Activated naive CD4-positive, alpha-beta T cell treated with anti-CD3 and anti-CD28 coated beads for 36 hours (primary cell): ENCODE measurements around the gene NUP58. TPM values are rescaled to one million over a fixed set of nuclear protein-coding genes. Genes with fewer than 3 reads are reported as not detected.

ENCODE experiments used
- CTCF ChIA-PET: fragments of 350-600 bp; sonication (Branson Sonifier 250); formaldehyde crosslinking; loops from one replicate; lab custom pipeline; 2021; ENCODE audit warnings: antibody characterized with exemption; lab: Charles Lee
- DNase-seq: peaks from one replicate; pipeline ENCODE4 v3.0.0-alpha.2; 2020
- H3K27ac Mint-ChIP-seq: one replicate; pipeline ENCODE4 v1.8.0; 2021; ENCODE audit warnings: mild to moderate bottlenecking, mixed read lengths
- H3K27me3 Mint-ChIP-seq: one replicate; pipeline ENCODE4 v1.8.0; 2021; ENCODE audit warnings: low read depth, mixed read lengths
- H3K36me3 Mint-ChIP-seq: one replicate; pipeline ENCODE4 v1.8.0; 2021; ENCODE audit warnings: low read depth, mixed read lengths
- H3K4me1 Mint-ChIP-seq: one replicate; pipeline ENCODE4 v1.8.0; 2021; ENCODE audit warnings: low read depth, mixed read lengths
- H3K4me3 Mint-ChIP-seq: one replicate; pipeline ENCODE4 v1.8.0; 2021; ENCODE audit warnings: mild to moderate bottlenecking, moderate library complexity, mixed read lengths
- H3K9me3 Mint-ChIP-seq: one replicate; pipeline ENCODE4 v1.8.0; 2021; ENCODE audit warnings: mixed read lengths
- intact Hi-C: fragments of 100-400 bp; cut with micrococcal nuclease; formaldehyde crosslinking; loops from one replicate; pipeline ENCODE4 v1.15.1; 2023
- total RNA-seq, 2 experiments: library from RNA; stranded (reverse); gene quantifications; one replicate each; pipeline ENCODE4 v1.2.3, GENCODE V29; 2021

NUP58 gene
- total RNA-seq, 2 experiments from 2014 or later: 91.9 to 93.0 TPM

DNA sequence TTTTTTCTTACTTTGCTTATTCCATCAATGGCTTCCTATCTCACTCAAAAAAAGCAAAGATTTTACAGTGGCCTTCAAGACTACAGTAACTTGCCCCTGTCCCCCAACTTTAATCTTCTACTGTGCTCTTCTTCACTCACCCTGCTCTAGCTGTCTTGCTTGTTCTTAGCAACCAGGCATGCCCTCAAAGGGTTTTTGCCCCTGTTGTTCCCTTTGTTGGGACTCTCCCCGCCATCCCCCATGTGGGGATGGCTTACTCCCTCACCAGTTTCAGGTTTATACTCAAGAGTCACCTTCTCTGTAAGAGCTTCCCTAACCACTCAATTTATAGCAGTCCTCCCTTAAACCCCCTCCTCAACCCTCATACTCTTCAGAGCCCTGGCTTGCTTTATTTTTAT, 19.5 kb upstream of the NUP58 start:
- intact Hi-C loops: loop anchor here (1.0 to 10.0 kb wide), 7 partner anchors 9 to 1907 kb away; partner anchors contain the start of gene PARP4
- DNase-seq: peak; percentile 51
- peak overlapping the region; percentile 78 for H3K27ac Mint-ChIP-seq
- H3K27me3 Mint-ChIP-seq: no peaks in the 10 kb centered on the region
- H3K9me3 Mint-ChIP-seq: no peaks in the 10 kb centered on the region
- H3K4me3 Mint-ChIP-seq: peak overlapping the region; percentile 34
- CTCF ChIA-PET: interaction anchor here (1.1 kb wide), 1 partner anchor 21 kb away, joined by 3 read pairs; no protein-coding TSS in a partner anchor
- H3K36me3 Mint-ChIP-seq: peaks cover 4% of the 10 kb centered on the region
- H3K4me1 Mint-ChIP-seq: peaks cover 79% of the 10 kb centered on the region

DNA sequence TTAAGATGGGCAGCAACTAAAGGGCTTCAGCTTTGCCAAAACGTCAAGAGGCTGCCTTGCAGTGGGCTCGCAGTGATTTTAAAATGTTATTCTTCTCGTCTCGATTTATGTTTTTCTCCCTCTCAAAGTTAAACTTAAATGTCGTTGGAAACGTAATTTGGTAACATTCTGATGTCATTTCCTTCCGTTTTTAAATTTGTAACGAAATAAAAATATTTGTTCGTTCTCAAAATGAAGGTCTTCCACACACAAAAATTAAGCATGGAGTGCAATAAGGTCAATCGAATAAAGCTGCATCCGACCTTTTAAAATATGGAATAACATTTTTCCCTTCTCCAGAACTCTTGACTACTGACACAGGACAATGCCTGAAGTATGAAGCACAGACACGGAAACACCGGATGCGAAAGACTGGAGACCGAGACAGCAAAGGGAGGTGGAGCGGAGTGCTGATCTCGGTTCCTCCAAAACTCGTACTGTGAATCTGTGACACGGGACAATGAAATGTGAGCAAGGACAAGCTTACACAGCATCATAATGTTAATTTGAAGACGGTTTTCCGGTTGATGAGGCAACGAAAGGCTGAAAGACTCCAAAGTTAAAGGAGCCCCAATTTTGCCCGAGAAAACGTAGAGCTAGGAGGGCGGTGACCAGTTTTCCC, 15.0 kb upstream of the NUP58 start:
- CTCF ChIA-PET: interaction anchor here (0.6 to 3.2 kb wide), 8 partner anchors 8 to 63 kb away, joined by 3 to 13 read pairs (median 6); no protein-coding TSS in a partner anchor
- intact Hi-C loops: loop anchor here (2.0 to 10.0 kb wide), 9 partner anchors 69 to 1912 kb away; a partner anchor contains a TSS
- DNase-seq: peak; percentile 52
- Mint-ChIP-seq H3K9me3 (no peaks in the 10 kb centered on the region), H3K36me3 (peaks cover 4% of the 10 kb centered on the region), H3K27me3 (peaks cover 3% of the 10 kb centered on the region), H3K27ac (peak overlapping the region; percentile 92), H3K4me1 (peaks cover 45% of the 10 kb centered on the region), H3K4me3 (peak overlapping the region; percentile 93)

DNA sequence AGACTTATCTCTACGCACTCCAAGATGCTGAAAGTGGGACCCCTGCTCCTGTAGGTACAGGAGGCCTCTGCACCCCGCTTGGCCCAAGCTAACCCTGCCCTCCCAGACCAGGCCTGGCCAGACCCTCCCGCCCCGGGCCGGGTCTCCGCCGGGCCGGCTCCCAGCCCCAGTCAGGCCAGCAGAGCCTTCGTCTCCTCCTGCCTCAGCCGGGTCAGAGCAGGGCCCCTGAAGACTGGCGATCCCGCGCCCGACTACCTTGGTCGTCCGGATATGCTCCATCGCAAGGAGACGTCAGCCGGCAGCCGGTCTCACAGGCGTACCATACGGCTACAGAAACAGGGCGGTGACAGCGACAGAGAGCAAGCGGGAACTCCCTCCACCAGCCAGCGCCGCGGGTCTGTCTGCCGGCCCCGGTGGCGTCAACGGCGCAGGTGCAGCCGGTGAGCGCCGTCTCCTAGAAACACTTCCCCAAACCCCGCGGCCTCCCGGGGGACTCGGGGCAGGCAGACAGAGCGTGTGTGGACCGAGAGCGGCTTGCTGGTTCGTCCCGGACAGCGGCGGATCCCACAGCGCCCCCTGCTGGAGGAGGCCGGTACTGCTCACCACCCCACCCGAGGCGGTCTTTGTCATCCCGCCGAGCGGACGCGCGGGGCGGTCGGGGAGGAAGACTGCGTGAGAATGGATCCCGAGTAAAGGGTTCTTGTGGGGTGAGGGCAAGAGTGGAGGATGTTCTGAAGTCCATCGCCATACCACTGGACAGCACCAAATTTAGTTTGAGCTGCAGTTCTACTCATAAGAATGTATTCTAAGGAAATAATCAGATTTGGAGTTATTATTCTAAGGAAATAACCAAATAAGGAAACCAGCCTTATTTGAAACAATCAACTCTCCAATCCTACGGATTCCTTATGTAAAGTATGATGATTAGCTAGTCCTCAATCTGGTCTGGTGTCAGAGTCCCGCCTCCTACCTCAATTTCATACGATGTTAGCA, 14.2 kb upstream of the NUP58 start, which contains the start of gene MTMR6:
Gene MTMR6, minus strand, starts transcription at position 520 of the 993 bp plus-strand sequence. Its CDS starts 241 bp downstream, at position 279.
- Mint-ChIP-seq H3K27me3 (peaks cover 3% of the 10 kb centered on the region), H3K4me1 (peaks cover 40% of the 10 kb centered on the region), H3K27ac (peak within 1 kb of the TSS; percentile 92), H3K9me3 (no peaks in the 10 kb centered on the region), H3K4me3 (peak within 1 kb of the TSS; percentile 93), H3K36me3 (peaks cover 4% of the 10 kb centered on the region)
- CTCF ChIA-PET: interaction anchor here (0.6 to 3.2 kb wide), 12 partner anchors 9 to 75 kb away, joined by 3 to 13 read pairs (median 3); no protein-coding TSS in a partner anchor
- DNase-seq: peak; percentile 95
- intact Hi-C loops: loop anchor here (1.0 to 10.0 kb wide), 13 partner anchors 11 to 1912 kb away; partner anchors contain the start of gene NUP58

DNA sequence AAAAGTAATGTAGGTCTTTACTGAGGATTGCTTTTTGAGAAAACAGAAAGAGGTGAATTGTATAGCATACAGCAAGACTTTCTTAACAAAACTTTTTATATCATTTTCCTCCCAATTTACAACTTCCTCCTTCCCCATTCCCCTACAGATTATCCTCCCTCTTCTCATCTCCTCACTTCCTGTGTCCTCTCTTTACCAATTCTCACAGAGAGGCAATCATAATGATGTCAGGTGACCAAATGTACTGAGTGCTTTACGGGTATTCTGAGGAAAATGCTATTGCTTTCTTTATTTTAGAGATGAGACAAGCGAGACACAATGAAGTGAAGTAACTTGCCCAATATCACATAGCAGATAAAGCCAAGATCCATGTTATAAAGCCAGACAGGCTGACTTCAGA, 12.5 kb upstream of the NUP58 start:
- no peaks in the 10 kb centered on the region for H3K9me3 Mint-ChIP-seq
- H3K4me3 Mint-ChIP-seq: no peak overlapping the region
- H3K27ac Mint-ChIP-seq: no peak overlapping the region
- intact Hi-C loops: loop anchor here (5.0 to 10.0 kb wide), 8 partner anchors 72 to 1914 kb away; no protein-coding TSS in a partner anchor
- peaks cover 4% of the 10 kb centered on the region for H3K36me3 Mint-ChIP-seq
- peaks cover 26% of the 10 kb centered on the region for H3K4me1 Mint-ChIP-seq
- no peak for DNase-seq
- peaks cover 3% of the 10 kb centered on the region for H3K27me3 Mint-ChIP-seq
- CTCF ChIA-PET: no interaction called here

DNA sequence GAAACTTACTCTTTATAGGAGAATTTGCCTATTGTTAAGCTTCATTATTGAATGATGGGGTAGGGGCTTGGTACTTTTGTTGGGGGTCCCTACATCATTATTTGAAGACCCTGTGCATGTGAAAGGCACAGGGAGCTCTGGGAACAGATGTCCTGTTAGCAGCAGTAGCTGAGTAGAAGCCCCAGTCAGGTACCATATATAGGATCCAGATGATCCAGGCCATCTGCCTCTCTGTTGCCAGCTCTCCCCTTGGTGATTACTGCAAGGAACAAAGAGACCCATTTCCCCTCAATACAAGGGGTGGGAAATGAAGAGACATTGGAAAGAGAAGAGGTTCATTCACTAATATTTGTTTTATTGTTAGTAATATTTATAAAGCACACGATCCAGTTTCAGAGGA, 9.7 kb upstream of the NUP58 start:
- Mint-ChIP-seq H3K9me3 (no peaks in the 10 kb centered on the region), H3K4me3 (no peak overlapping the region), H3K36me3 (no peaks in the 10 kb centered on the region), H3K27ac (no peak overlapping the region), H3K27me3 (peaks cover 3% of the 10 kb centered on the region), H3K4me1 (peaks cover 6% of the 10 kb centered on the region)
- no peak for DNase-seq
- CTCF ChIA-PET: no interaction called here
- intact Hi-C loops: no loop called here

DNA sequence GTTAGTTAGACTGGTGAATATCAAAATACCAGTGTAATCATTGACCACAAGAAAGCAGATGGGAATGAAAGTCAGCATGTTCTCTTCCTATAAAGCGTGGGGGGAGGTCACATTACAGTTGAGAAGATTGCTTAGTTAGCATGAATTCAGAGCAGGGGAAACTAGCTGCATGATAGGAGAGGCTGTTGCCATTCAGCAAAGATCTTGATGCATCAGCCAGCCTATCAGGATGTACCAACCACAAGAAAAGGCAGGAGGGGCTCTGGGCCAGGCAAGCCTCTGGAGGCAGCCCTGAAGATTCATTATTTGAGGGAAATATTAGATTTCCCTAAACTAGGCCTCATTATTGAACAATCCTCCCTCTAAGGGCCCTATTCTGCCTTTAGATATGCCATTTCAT, 9.1 kb upstream of the NUP58 start:
- peak; percentile 26 for DNase-seq

DNA sequence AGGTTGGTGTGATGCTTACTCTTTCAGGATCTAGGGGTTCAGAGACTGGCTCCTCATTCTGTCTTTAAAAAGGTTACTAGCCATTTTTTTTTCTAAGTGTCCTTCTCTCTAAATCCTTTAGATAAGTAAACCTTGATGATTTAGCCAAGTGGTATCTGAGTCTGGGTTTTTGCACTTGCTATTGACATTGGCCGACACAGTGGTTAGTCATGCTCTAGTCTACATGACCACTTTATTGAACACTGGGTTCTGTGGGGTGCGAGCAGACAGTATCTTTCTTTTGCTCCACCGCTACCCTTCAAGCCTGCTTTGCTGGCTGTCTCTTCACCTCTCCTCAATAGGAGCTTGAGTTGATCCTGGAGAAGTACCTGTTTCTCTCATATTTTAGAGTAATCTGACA, 6.2 kb upstream of the NUP58 start:
- no peaks in the 10 kb centered on the region for H3K36me3 Mint-ChIP-seq
- no peak for DNase-seq
- no peaks in the 10 kb centered on the region for H3K9me3 Mint-ChIP-seq
- no peak overlapping the region for H3K4me3 Mint-ChIP-seq
- intact Hi-C loops: no loop called here
- no peaks in the 10 kb centered on the region for H3K27me3 Mint-ChIP-seq
- CTCF ChIA-PET: interaction anchor here (0.9 to 3.2 kb wide), 2 partner anchors 8 to 12 kb away, joined by 3 to 12 read pairs; partner anchors contain the start of gene MTMR6
- H3K27ac Mint-ChIP-seq: no peak overlapping the region
- H3K4me1 Mint-ChIP-seq: peaks cover 4% of the 10 kb centered on the region

More for the DNA sequence above, 9.1 kb upstream of the NUP58 start:
- intact Hi-C loops: no loop called here
- peaks cover 6% of the 10 kb centered on the region for H3K4me1 Mint-ChIP-seq
- peaks cover 3% of the 10 kb centered on the region for H3K27me3 Mint-ChIP-seq
- H3K27ac Mint-ChIP-seq: no peak overlapping the region
- no peak overlapping the region for H3K4me3 Mint-ChIP-seq
- H3K9me3 Mint-ChIP-seq: no peaks in the 10 kb centered on the region
- CTCF ChIA-PET: no interaction called here
- H3K36me3 Mint-ChIP-seq: no peaks in the 10 kb centered on the region

DNA sequence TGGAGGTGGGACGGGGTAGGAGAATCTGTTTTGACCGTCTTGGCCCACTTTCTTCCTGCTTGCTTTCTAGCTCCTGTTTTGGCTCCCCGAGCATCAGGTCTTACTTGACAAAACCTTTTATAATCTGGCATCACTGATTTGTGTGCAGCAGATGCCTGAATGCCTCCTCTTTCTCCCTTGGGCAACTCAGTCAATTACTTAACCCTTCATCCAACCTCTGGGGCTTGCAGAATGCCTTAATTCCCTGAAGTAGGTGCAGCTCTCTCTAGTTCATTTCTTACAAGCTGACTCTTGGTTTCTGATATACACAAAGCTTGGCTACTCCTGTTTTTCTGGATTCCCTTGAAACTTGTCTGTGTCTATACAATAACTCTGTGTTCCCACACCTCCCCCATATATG, 5.7 kb upstream of the NUP58 start:
- Mint-ChIP-seq H3K4me1 (peaks cover 9% of the 10 kb centered on the region), H3K27me3 (no peaks in the 10 kb centered on the region), H3K36me3 (no peaks in the 10 kb centered on the region), H3K9me3 (no peaks in the 10 kb centered on the region), H3K27ac (no peak overlapping the region), H3K4me3 (no peak overlapping the region)
- CTCF ChIA-PET: interaction anchor here (0.9 to 3.2 kb wide), 2 partner anchors 9 to 12 kb away, joined by 3 to 12 read pairs; partner anchors contain the start of gene MTMR6
- DNase-seq: no peak
- intact Hi-C loops: no loop called here

DNA sequence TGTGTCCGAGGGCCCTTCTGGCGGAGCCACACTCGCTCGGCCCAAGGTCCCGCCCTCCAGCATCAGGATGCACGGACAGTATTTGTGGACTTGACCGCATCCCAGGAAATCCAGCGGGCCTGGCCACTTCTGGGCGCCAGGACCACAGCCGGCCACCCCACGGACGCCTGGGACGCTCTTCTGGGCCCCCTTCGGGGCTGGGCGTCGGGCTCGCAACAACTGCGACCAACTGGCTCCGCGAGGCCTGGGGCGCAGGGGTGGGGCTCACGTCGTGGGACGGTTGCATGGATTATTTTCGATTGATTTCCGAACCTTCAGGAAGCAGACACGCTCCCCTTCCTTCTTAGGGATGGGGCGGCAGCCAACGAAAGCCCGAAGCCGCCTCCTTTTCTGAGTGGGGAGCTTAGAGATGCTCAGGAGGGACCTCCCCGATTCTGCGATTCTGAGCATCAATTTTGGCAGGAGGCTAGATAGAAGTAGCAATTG, 521 bp upstream of the NUP58 start:
- Mint-ChIP-seq H3K9me3 (no peaks in the 10 kb centered on the region), H3K36me3 (peaks cover 23% of the 10 kb centered on the region), H3K27me3 (no peaks in the 10 kb centered on the region), H3K4me1 (peaks cover 37% of the 10 kb centered on the region), H3K4me3 (peak overlapping the region; percentile 94), H3K27ac (peak overlapping the region; percentile 93)
- no peak for DNase-seq
- intact Hi-C loops: loop anchor here (1.0 to 5.0 kb wide), 8 partner anchors 14 to 1951 kb away; partner anchors contain the start of genes MTMR6, PARP4, RNF6 and RPL21
- CTCF ChIA-PET: no interaction called here

DNA sequence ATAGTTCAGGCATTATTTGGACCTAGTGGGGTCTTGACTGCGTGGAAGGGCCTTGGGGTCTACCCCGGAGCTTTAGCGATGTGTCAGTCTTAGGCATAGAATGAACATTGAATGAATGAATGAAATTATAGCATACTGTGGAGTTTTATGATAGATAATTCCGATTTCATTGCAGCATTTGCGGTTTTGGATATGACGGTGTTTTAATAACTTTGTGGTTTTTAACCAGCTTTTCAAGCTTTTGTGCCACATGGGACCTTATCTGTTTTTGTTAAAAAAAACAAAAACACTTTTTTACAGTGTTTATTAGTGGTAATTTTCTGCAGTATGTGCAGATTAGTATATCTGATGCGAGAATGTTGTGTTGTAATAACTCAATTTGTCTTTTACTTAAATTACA, 696 bp downstream of the NUP58 start:
- CTCF ChIA-PET: interaction anchor here (0.8 to 1.6 kb wide), 2 partner anchors 14 to 20 kb away, joined by 3 read pairs; partner anchors contain the start of gene MTMR6
- Mint-ChIP-seq H3K4me3 (peak overlapping the region; percentile 94), H3K36me3 (peaks cover 25% of the 10 kb centered on the region), H3K27me3 (no peaks in the 10 kb centered on the region), H3K9me3 (no peaks in the 10 kb centered on the region), H3K27ac (peak overlapping the region; percentile 93), H3K4me1 (peaks cover 44% of the 10 kb centered on the region)
- no peak for DNase-seq
- intact Hi-C loops: loop anchor here (1.0 to 5.0 kb wide), 5 partner anchors 35 to 1950 kb away; partner anchors contain the start of genes PARP4 and RPL21

DNA sequence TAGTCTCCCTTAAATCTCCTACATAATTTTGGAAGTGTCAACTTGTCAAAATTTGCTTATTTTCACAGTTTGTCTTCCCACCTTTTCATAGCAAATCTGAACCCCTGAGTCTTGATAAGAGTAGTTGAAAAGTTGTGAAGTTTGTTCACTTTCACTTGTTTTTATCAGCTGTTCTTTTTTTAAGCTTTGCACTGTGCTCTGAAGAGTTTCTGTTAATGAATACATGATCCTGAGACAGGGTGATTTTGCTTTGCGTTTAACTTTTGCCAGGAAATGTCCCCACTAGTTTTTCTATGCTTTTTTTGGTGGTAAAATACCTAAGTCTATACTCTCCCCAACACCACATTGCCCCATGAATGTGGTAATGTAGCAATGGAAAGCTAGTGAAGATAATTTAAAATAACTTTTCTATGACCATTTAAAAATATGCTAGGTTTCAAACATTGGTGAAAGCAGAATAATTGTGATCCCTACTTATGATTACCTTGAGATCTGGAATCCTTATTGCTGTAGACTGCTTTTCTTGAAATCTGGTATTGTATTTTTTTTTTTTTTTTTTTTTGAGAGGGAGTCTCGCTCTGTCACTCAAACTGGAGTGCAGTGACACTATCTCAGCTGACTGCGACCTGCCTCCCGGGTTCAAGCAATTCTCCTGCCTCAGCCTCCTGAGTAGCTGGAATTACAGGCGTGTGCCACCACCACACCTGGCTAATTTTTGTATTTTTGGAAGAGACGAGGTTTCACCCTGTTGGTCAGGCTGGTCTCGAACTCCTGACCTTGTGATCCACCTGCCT, 5.4 kb downstream of the NUP58 start:
- no peak overlapping the region for H3K4me3 Mint-ChIP-seq
- CTCF ChIA-PET: interaction anchor here (0.6 to 1.5 kb wide), 2 partner anchors 68 to 195 kb away, joined by 3 read pairs; no protein-coding TSS in a partner anchor
- peaks cover 46% of the 10 kb centered on the region for H3K36me3 Mint-ChIP-seq
- peaks cover 38% of the 10 kb centered on the region for H3K4me1 Mint-ChIP-seq
- no peak for DNase-seq
- no peaks in the 10 kb centered on the region for H3K9me3 Mint-ChIP-seq
- H3K27ac Mint-ChIP-seq: no peak overlapping the region
- intact Hi-C loops: no loop called here
- no peaks in the 10 kb centered on the region for H3K27me3 Mint-ChIP-seq
